ENCODE measurements around the gene DLEC1.

The DLEC1 gene

GRCh38 chr3:38039101-38039898 lies at the start of gene DLEC1:
TSS of gene DLEC1 (plus strand) at chr3:38039208. CDS start at chr3:38039226, 18 bp downstream.
- DNase-seq (ENCODE audit: low read depth in 2 of 2), result peak; percentile 51 to 65

GRCh38 chr3:37989821-37990480 lies 49.1 kb upstream of the DLEC1 start:
- DNase-seq (ENCODE audit: low read depth in 2 of 2), result no peak

- DNase-seq (ENCODE audit: low read depth in 2 of 2), result no peak
These were observed 48.5 kb upstream of the DLEC1 start, which contains the start of gene VILL for GRCh38 chr3:37990527-37990926. TSS of gene VILL (plus strand) at chr3:37990786. CDS start at chr3:37993673, 2,887 bp downstream.

GRCh38 chr3:37991109-37991508 lies 47.9 kb upstream of the DLEC1 start:
- no peak for DNase-seq (ENCODE audit: low read depth in 2 of 2)

GRCh38 chr3:37991823-37992222 lies 47.2 kb upstream of the DLEC1 start:
- no peak for DNase-seq (ENCODE audit: low read depth in 2 of 2)

GRCh38 chr3:37992271-37993066 lies 46.5 kb upstream of the DLEC1 start:
- DNase-seq (ENCODE audit: low read depth in 2 of 2), result no peak

- DNase-seq (ENCODE audit: low read depth in 2 of 2), result no peak
These were observed 45.9 kb upstream of the DLEC1 start for GRCh38 chr3:37993067-37993455.

- no peak for DNase-seq (ENCODE audit: low read depth in 2 of 2)
These were observed 45.6 kb upstream of the DLEC1 start for GRCh38 chr3:37993460-37993819.

GRCh38 chr3:37993820-37994638 lies 45.0 kb upstream of the DLEC1 start:
- peak; percentile 24 to 33 for DNase-seq (ENCODE audit: low read depth in 2 of 2)

GRCh38 chr3:37994639-37994972 lies 44.4 kb upstream of the DLEC1 start:
- DNase-seq (ENCODE audit: low read depth in 2 of 2), result no peak

- no peak for DNase-seq (ENCODE audit: low read depth in 2 of 2)
These were observed 43.1 kb upstream of the DLEC1 start for GRCh38 chr3:37995652-37996641.

- peak; percentile 57 to 65 for DNase-seq (ENCODE audit: low read depth in 2 of 2)
These were observed 42.2 kb upstream of the DLEC1 start for GRCh38 chr3:37996785-37997301.

GRCh38 chr3:37997342-37997741 lies 41.7 kb upstream of the DLEC1 start:
- no peak for DNase-seq (ENCODE audit: low read depth in 2 of 2)

- no peak for DNase-seq (ENCODE audit: low read depth in 2 of 2)
These were observed 41.1 kb upstream of the DLEC1 start for GRCh38 chr3:37997791-37998370.

GRCh38 chr3:37999836-38000235 lies 39.2 kb upstream of the DLEC1 start:
- DNase-seq (ENCODE audit: low read depth in 2 of 2), result no peak

GRCh38 chr3:38000242-38000916 lies 38.6 kb upstream of the DLEC1 start:
- no peak for DNase-seq (ENCODE audit: low read depth in 2 of 2)

- no peak for DNase-seq (ENCODE audit: low read depth in 2 of 2)
These were observed 38.0 kb upstream of the DLEC1 start for GRCh38 chr3:38000965-38001455.

GRCh38 chr3:38001456-38002081 lies 37.4 kb upstream of the DLEC1 start:
- no peak for DNase-seq (ENCODE audit: low read depth in 2 of 2)
